Suprapubic skin (tissue), 4 donors: ENCODE data around the gene PRKRA. TPM values are rescaled to one million over a fixed set of nuclear protein-coding genes. Genes with fewer than 3 reads are reported as not detected.

Experiments
- DNase-seq, 2 donors: peaks; one replicate each; pipeline ENCODE4 v3.0.0-alpha.2; 2019; ENCODE audit warnings: low spot score in 2 of 2
- H3K27ac ChIP-seq: fragments of 200-600 bp; sonication (generic); one replicate; pipeline ENCODE4 v1.5.1; 2019
- H3K27me3 ChIP-seq: fragments of 200-600 bp; sonication (generic); one replicate; pipeline ENCODE4 v1.5.1; 2019
- H3K36me3 ChIP-seq: fragments of 200-600 bp; sonication (generic); one replicate; pipeline ENCODE4 v1.5.1; 2019
- H3K4me1 ChIP-seq: fragments of 200-600 bp; sonication (generic); one replicate; pipeline ENCODE4 v1.5.1; 2019
- H3K4me3 ChIP-seq: fragments of 200-600 bp; sonication (generic); one replicate; pipeline ENCODE4 v1.5.1; 2019; ENCODE audit warnings: mild to moderate bottlenecking
- H3K9me3 ChIP-seq: fragments of 200-600 bp; sonication (generic); one replicate; pipeline ENCODE4 v1.5.1; 2019
- EP300 ChIP-seq: sonication (generic); formaldehyde crosslinking; IDR thresholded peaks from one replicate; pipeline ENCODE4 v1.6.1; 2017; ENCODE audit warnings: antibody characterized with exemption
- POLR2A ChIP-seq, 2 donors: fragments of 450-650 bp; IDR thresholded peaks; one replicate each; pipeline ENCODE4 v1.6.1; 2017; ENCODE audit warnings: antibody characterized with exemption in 2 of 2, mild to moderate bottlenecking in 2 of 2, moderate library complexity in 2 of 2
- POLR2AphosphoS5 ChIP-seq, 3 donors: sonication (generic); formaldehyde crosslinking; IDR thresholded peaks; one replicate each; pipeline ENCODE4 v1.6.1; 2017; ENCODE audit warnings: antibody characterized with exemption in 3 of 3
- WGBS: methylation state at CpG from one replicate; pipeline ENCODE4 v1.1.5; 2018; 5-methylcytosine and 5-hydroxymethylcytosine counted together
- total RNA-seq, 4 donors: library from RNA; depleted of rRNA; stranded (reverse); fragments of >200 nt; gene quantifications; one replicate each; pipeline ENCODE4 v1.1.0, GENCODE V29; 2016
- TF ChIP-seq, protein P1 (sequence below), 2 donors: fragments of 200-600 bp in 1 of 2; fragments of 450-650 bp in 1 of 2; sonication (generic) in 1 of 2; IDR thresholded peaks; one replicate each; pipeline ENCODE4 v1.5.1; 2016 to 2019; ENCODE audit warnings: antibody characterized with exemption in 2 of 2, mild to moderate bottlenecking in 1 of 2, moderate library complexity in 1 of 2

PRKRA gene
- total RNA-seq, 4 donors from 2014 or later = 48.7 to 83.2 (median 56.8) TPM

DNA sequence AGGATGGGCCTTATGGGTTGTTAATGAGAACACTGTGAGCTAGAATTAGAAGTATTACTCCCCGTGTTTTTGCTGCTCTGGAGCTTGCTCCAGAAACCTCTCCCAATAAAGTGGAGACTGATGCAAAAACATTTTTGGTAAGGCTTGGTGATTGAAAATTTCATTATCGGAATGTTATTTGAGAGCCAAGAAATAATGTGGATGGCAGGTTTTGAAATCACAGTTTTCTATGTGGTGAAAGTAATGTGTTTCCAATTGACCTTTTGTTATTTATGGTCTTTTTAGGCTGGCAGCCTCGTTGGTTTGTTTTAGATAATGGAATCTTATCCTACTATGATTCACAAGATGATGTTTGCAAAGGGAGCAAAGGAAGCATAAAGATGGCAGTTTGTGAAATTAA, 34.4 kb upstream of the PRKRA start:
- Histone ChIP-seq H3K4me3 (no peak overlapping the region), H3K9me3 (no peaks in the 10 kb centered on the region), H3K4me1 (peaks cover 36% of the 10 kb centered on the region), H3K27me3 (no peaks in the 10 kb centered on the region), H3K27ac (no peak overlapping the region), H3K36me3 (peaks cover 8% of the 10 kb centered on the region)
- TF ChIP-seq, protein P1, sequence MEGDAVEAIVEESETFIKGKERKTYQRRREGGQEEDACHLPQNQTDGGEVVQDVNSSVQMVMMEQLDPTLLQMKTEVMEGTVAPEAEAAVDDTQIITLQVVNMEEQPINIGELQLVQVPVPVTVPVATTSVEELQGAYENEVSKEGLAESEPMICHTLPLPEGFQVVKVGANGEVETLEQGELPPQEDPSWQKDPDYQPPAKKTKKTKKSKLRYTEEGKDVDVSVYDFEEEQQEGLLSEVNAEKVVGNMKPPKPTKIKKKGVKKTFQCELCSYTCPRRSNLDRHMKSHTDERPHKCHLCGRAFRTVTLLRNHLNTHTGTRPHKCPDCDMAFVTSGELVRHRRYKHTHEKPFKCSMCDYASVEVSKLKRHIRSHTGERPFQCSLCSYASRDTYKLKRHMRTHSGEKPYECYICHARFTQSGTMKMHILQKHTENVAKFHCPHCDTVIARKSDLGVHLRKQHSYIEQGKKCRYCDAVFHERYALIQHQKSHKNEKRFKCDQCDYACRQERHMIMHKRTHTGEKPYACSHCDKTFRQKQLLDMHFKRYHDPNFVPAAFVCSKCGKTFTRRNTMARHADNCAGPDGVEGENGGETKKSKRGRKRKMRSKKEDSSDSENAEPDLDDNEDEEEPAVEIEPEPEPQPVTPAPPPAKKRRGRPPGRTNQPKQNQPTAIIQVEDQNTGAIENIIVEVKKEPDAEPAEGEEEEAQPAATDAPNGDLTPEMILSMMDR (IDR thresholded peaks at IDR 0.05) = no peak
- TF ChIP-seq POLR2AphosphoS5 (IDR thresholded peaks at IDR 0.05) (no peak), EP300 (no peak), POLR2A (IDR thresholded peaks at IDR 0.05) (no peak)
- no peak for DNase-seq
- WGBS = 71% methylated on average over 3 of the region's 3 CpGs

DNA sequence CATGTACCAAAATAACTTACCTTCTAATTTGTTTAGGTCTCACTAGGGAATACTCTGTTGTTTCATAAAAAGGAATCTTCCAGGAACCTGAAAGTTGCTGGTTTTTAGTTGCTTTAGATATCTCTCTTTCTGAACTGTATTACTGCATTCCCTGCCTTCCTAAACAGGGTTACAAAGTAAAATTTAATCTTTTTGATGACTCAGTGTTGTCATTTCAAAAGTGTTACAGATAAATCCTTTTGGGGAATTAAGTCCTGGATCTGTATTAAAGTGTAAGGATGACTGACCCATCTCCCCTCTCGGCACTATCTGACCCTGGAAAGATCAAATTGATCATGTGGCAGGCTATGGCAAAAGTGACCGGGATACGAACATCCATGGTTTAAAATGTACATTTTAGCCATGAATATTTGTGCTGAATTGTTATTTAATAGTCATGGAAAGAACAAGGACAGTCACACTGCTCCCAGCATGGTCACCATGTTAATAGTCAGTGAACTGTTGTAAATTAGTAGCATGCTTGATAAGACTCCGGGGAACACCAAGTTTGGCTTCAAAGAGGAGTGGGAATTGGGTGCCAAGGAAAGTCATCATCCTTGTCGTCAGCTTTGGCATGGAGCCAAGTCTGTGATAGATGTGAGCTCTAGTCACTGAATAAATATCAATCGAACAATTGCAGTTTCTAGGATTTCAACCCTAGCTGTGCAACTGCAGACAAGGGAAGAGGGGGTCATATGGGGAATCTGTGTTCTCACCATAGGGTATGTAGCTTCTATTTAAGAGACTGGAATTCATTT, 33.5 kb upstream of the PRKRA start:
- H3K27ac ChIP-seq = no peak overlapping the region
- H3K9me3 ChIP-seq = no peaks in the 10 kb centered on the region
- TF ChIP-seq POLR2A (IDR thresholded peaks at IDR 0.05) (no peak), POLR2AphosphoS5 (IDR thresholded peaks at IDR 0.05) (no peak), EP300 (no peak)
- TF ChIP-seq, protein P1 (IDR thresholded peaks at IDR 0.05) = no peak
- WGBS = 49% methylated on average over 6 of the region's 6 CpGs
- H3K27me3 ChIP-seq = no peaks in the 10 kb centered on the region
- peaks cover 8% of the 10 kb centered on the region for H3K36me3 ChIP-seq
- peak in 1 of 2 donors; percentile 65 for DNase-seq
- peaks cover 43% of the 10 kb centered on the region for H3K4me1 ChIP-seq
- H3K4me3 ChIP-seq = no peak overlapping the region

DNA sequence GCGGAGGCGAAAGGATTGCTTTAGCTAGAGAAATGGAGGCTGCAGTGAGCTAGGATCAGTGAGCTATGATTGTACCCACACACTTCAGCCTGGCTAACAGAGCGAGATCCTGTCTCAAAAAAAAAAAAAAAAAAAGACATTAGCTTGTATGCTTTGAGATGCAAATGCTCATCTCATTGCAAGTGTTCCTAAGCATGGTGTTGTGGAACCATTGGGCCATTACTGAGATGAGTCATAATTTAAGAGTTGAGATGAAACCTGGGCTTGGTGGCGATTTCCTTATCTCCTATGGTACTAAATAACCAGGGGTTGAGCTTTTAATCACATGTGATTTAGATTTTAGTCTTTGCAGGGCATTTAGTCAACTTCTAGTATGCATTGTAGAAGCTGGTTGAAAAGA, 31.5 kb upstream of the PRKRA start:
- Histone ChIP-seq H3K4me1 (peaks cover 54% of the 10 kb centered on the region), H3K27me3 (no peaks in the 10 kb centered on the region), H3K27ac (no peak overlapping the region), H3K9me3 (no peaks in the 10 kb centered on the region), H3K4me3 (peak overlapping the region; percentile 98), H3K36me3 (peaks cover 7% of the 10 kb centered on the region)
- WGBS = 84% methylated on average over 4 of the region's 4 CpGs
- TF ChIP-seq EP300 (no peak), POLR2AphosphoS5 (IDR thresholded peaks at IDR 0.05) (no peak), POLR2A (IDR thresholded peaks at IDR 0.05) (no peak)
- TF ChIP-seq, protein P1 (IDR thresholded peaks at IDR 0.05) = no peak
- no peak for DNase-seq

DNA sequence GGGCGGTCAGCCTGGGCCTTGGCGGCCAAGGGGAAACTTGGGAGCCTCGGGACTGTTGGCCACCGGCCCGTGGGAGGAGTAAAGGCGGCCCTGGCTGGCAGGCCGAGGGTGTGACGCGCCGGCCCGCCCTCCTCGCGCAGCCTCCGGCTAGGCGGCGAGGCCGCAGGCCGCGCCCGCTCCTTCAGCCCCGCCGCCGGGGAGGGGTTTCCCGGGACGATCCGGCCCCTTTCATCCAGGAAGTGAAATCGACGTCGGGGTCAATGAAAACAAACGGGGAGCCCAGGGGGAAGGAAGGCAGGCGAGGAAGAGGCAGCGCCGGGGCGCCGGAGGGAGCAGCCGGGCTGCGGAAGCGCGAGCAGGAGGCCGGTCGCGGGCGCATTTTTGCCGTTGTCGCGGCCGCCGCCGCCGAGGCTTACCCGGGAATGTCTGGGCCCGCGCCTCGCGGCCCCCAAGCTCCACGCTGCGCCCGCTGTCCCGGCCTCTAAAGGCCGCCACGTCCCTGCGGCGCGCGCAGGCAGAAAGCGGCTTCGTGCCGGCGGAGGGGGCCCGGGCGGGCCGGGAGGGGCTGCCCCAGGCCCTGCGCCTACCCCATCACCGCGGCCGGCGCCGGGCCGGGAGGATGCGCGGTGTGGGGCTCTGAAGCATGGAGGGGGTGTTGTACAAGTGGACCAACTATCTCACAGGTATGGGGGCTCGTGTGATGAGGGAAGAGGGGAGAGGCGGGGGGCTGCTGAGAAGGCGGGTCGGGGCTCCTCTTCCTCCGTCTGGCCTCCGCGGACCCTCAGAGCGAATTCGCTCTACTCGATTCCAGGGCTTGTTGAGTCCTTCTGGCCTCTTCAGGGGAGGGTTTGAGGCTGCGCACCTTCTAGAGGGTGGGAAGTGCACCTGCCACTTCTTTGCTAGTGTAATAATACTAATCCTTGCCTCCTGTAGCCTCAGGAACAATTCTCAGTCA, 29.5 kb upstream of the PRKRA start, which contains the start of gene PLEKHA3:
Gene PLEKHA3, plus strand, starts transcription at position 231 of the 955 bp plus-strand sequence. Its CDS starts 413 bp downstream, at position 644.
- Histone ChIP-seq H3K9me3 (no peaks in the 10 kb centered on the region), H3K27ac (peak within 1 kb of the TSS; percentile 90), H3K36me3 (no peaks in the 10 kb centered on the region), H3K4me3 (peak within 1 kb of the TSS; percentile 98), H3K27me3 (no peaks in the 10 kb centered on the region), H3K4me1 (peaks cover 54% of the 10 kb centered on the region)
- peak in 1 of 2 donors; percentile 82 for TF ChIP-seq POLR2A (IDR thresholded peaks at IDR 0.05)
- TF ChIP-seq, protein P1 (IDR thresholded peaks at IDR 0.05) = no peak
- peak in 2 of 3 donors; percentile 55 to 78 for TF ChIP-seq POLR2AphosphoS5 (IDR thresholded peaks at IDR 0.05)
- TF ChIP-seq EP300 = no peak
- peak; percentile 97 to 98 for DNase-seq
- under 1% methylated on average over 16 of the region's 92 CpGs for WGBS
